GM23338 (cell line): ENCODE measurements around the gene IMPDH1.

ENCODE experiments used
- CREB1 ChIP-seq: fragments of 250-450 bp; sonication (Bioruptor Pico); IDR thresholded peaks from 2 replicates; pipeline ENCODE4 v1.5.0; 2020; ENCODE audit warnings: low read depth, mild to moderate bottlenecking, moderate library complexity
- EZH2 ChIP-seq: fragments of 200-600 bp; sonication (generic); IDR thresholded peaks from one replicate; pipeline ENCODE4 v1.8.0; 2017; ENCODE audit warnings: antibody characterized with exemption, mild to moderate bottlenecking, low read depth; ENCODE audit not compliant: unreplicated experiment
- EZH2phosphoT487 ChIP-seq: fragments of 200-600 bp; sonication (generic); IDR thresholded peaks from one replicate; pipeline ENCODE4 v1.8.1; 2018; ENCODE audit warnings: antibody characterized with exemption; ENCODE audit not compliant: unreplicated experiment
- STAT1 ChIP-seq: IDR thresholded peaks from one replicate; pipeline ENCODE4 v1.6.1; 2016; ENCODE audit warnings: antibody characterized with exemption; ENCODE audit not compliant: unreplicated experiment
- TF ChIP-seq, protein P1 (sequence below), 2 experiments: fragments of 200-600 bp in 1 of 2; sonication (generic) in 1 of 2; conservative IDR thresholded peaks; 2 replicates each; pipeline versions ENCODE4 v1.5.1 to v1.6.1; 2016 to 2017; ENCODE audit warnings: antibody characterized with exemption in 2 of 2, low read depth in 2 of 2, mild to moderate bottlenecking in 2 of 2, moderate library complexity in 1 of 2
- TF ChIP-seq, protein P2 (sequence below): IDR thresholded peaks from one replicate; pipeline ENCODE4 v1.6.1; 2018; ENCODE audit warnings: antibody characterized with exemption; ENCODE audit not compliant: unreplicated experiment
- TF ChIP-seq, protein P3 (sequence below): IDR thresholded peaks from 2 replicates; pipeline ENCODE4 v1.6.1; 2016; ENCODE audit warnings: antibody characterized with exemption

DNA sequence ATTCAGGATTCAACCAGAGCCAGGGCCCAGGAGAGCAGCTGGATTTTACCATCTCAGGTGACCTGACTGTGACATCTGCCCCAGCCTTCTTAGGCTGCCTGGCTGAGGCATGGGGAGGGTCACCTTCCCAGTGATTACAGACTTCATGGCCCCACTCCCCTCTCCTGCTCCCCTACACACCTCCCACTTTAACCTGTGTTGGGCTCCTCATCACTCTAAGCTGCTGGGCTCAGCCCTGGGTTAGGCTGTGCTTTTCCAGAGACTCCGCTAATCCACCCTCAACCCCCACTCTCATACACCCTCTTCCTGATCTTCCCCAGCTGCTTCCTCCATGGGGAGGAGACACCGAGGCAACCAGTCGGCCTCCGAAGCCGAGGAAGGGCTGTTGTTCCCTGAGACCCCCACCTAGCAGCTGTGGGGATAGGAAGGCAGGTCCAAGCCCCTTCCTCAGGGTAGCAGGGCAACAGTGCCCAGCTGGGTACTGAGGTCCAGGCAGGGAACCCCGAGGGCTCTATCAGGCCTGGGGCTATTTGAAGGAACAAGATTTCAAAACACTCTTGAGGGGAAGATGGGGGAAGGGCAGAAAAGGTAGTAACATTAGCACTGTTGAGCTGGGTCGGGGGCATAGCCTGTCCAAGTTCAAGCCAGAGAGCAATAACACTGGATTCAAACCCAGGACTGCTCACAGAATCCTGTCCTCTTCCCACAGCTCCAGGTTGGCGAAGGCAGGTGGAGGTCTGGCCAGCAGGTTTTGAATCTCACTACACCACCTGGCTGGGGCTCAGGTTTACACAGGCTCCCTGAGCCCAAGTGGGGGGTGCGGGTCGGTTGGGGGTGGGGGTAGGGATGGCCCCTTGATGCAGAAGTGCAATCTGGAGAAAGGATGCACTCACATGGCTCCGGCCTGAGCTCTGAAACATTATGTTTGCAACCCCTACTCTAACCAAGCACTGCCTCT lies 1.8 kb downstream of the IMPDH1 start:
- TF ChIP-seq EZH2: no peak
- TF ChIP-seq, protein P1, sequence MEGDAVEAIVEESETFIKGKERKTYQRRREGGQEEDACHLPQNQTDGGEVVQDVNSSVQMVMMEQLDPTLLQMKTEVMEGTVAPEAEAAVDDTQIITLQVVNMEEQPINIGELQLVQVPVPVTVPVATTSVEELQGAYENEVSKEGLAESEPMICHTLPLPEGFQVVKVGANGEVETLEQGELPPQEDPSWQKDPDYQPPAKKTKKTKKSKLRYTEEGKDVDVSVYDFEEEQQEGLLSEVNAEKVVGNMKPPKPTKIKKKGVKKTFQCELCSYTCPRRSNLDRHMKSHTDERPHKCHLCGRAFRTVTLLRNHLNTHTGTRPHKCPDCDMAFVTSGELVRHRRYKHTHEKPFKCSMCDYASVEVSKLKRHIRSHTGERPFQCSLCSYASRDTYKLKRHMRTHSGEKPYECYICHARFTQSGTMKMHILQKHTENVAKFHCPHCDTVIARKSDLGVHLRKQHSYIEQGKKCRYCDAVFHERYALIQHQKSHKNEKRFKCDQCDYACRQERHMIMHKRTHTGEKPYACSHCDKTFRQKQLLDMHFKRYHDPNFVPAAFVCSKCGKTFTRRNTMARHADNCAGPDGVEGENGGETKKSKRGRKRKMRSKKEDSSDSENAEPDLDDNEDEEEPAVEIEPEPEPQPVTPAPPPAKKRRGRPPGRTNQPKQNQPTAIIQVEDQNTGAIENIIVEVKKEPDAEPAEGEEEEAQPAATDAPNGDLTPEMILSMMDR (conservative IDR thresholded peaks at IDR 0.05; ENCODE audit: low read depth in 2 of 2): no peak
- TF ChIP-seq EZH2phosphoT487: no peak
- no peak for TF ChIP-seq STAT1
- TF ChIP-seq CREB1 (CRISPR knock-in tag): no peak
- TF ChIP-seq, protein P2, sequence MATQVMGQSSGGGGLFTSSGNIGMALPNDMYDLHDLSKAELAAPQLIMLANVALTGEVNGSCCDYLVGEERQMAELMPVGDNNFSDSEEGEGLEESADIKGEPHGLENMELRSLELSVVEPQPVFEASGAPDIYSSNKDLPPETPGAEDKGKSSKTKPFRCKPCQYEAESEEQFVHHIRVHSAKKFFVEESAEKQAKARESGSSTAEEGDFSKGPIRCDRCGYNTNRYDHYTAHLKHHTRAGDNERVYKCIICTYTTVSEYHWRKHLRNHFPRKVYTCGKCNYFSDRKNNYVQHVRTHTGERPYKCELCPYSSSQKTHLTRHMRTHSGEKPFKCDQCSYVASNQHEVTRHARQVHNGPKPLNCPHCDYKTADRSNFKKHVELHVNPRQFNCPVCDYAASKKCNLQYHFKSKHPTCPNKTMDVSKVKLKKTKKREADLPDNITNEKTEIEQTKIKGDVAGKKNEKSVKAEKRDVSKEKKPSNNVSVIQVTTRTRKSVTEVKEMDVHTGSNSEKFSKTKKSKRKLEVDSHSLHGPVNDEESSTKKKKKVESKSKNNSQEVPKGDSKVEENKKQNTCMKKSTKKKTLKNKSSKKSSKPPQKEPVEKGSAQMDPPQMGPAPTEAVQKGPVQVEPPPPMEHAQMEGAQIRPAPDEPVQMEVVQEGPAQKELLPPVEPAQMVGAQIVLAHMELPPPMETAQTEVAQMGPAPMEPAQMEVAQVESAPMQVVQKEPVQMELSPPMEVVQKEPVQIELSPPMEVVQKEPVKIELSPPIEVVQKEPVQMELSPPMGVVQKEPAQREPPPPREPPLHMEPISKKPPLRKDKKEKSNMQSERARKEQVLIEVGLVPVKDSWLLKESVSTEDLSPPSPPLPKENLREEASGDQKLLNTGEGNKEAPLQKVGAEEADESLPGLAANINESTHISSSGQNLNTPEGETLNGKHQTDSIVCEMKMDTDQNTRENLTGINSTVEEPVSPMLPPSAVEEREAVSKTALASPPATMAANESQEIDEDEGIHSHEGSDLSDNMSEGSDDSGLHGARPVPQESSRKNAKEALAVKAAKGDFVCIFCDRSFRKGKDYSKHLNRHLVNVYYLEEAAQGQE: no peak
- TF ChIP-seq, protein P3, sequence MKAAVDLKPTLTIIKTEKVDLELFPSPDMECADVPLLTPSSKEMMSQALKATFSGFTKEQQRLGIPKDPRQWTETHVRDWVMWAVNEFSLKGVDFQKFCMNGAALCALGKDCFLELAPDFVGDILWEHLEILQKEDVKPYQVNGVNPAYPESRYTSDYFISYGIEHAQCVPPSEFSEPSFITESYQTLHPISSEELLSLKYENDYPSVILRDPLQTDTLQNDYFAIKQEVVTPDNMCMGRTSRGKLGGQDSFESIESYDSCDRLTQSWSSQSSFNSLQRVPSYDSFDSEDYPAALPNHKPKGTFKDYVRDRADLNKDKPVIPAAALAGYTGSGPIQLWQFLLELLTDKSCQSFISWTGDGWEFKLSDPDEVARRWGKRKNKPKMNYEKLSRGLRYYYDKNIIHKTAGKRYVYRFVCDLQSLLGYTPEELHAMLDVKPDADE: no peak
